ENCODE measurements around the gene DUSP16.
"Not testable (repeated sequence)": the region's sequence is repeated elsewhere in the genome, so short reads cannot be mapped to it uniquely, and the experiment has no call there.

DUSP16 gene

DNA sequence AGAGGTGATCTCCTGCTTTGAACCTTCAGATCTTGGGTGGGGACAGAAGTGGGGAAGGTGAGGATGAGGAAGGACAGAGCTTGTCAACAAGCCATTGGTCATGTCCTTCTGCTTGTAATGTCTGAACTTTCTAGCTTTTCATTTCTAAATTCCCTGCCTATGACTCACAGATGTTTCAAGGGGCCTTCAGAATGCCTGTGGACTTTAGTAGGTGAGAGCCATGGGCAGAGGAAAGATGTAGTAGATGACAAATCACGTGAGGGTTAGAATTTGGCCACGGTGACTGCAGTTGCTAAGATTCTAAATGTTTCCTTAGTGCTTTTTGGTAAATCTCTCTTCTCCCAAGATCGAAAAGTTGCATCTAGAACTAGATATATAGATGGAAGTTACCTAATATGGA lies 30.3 kb upstream of the DUSP16 start:
- Histone ChIP-seq H3K4me1 (ENCODE audit: low read depth, poor library complexity, severe bottlenecking) (no peaks in the 10 kb centered on the region), H3K27me3 (ENCODE audit: insufficient read depth, low read depth) (no peaks in the 10 kb centered on the region), H3K9ac (no peak overlapping the region), H3K36me3 (ENCODE audit: insufficient read depth) (no peaks in the 10 kb centered on the region), H3K27ac (no peak overlapping the region), H3K4me3 (IDR thresholded peaks at IDR 0.05; ENCODE audit: insufficient read depth, low read depth, low read length) (no peak overlapping the region), H3K79me2 (ENCODE audit: insufficient read depth, low read depth) (no peaks in the 10 kb centered on the region), H2AFZ (ENCODE audit: low read depth) (no peak overlapping the region), H3K4me2 (no peak overlapping the region), H4K20me1 (ENCODE audit: insufficient read depth) (no peaks in the 10 kb centered on the region)
- TF ChIP-seq, protein P1, sequence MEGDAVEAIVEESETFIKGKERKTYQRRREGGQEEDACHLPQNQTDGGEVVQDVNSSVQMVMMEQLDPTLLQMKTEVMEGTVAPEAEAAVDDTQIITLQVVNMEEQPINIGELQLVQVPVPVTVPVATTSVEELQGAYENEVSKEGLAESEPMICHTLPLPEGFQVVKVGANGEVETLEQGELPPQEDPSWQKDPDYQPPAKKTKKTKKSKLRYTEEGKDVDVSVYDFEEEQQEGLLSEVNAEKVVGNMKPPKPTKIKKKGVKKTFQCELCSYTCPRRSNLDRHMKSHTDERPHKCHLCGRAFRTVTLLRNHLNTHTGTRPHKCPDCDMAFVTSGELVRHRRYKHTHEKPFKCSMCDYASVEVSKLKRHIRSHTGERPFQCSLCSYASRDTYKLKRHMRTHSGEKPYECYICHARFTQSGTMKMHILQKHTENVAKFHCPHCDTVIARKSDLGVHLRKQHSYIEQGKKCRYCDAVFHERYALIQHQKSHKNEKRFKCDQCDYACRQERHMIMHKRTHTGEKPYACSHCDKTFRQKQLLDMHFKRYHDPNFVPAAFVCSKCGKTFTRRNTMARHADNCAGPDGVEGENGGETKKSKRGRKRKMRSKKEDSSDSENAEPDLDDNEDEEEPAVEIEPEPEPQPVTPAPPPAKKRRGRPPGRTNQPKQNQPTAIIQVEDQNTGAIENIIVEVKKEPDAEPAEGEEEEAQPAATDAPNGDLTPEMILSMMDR (conservative IDR thresholded peaks at IDR 0.05; ENCODE audit: low read depth, low read length): no peak

DNA sequence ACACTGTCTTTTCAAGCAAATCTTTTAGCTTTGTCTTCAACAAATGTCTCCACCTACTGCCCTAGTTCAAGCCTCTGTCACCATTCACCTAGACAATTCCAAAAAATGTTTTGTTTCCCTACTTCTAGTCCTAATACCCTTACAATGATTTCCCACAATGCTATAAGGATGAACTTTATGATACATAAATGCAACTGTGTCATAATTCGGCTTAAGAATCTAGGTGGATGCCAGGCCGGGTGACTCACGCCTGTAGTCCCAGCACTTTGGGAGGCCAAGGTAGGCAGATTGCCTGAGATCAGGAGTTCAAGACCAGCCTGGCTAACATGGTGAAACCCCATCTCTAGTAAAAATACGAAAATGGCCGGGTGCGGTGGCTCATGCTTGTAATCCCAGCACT lies 28.3 kb upstream of the DUSP16 start:
- Histone ChIP-seq H3K27ac (no peak overlapping the region), H3K36me3 (ENCODE audit: insufficient read depth) (no peaks in the 10 kb centered on the region), H2AFZ (ENCODE audit: low read depth) (no peak overlapping the region)

DNA sequence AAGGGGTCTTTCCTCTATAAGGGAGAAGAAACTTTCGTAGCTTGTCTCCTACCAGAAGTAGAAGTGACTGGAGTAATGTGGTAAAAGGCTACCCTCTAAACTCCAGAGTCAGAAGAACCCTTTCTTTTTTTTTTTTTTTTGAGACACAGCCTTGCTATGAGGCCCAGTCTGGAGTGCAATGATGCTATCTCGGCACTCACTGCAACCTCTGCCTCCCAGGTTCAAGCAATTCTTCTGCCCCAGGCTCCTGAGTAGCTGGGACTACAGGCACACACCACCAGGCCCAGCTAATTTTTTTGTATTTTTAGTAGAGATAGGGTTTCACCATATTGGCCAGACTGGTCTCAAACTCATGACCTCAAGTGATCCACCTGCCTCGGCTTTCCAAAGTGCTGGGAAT lies 25.8 kb upstream of the DUSP16 start:
- not testable (repeated sequence) for H4K20me1 ChIP-seq (ENCODE audit: insufficient read depth); H3K4me3 ChIP-seq (IDR thresholded peaks at IDR 0.05; ENCODE audit: insufficient read depth, low read depth, low read length); H3K4me2 ChIP-seq; H3K27ac ChIP-seq; H3K27me3 ChIP-seq (ENCODE audit: insufficient read depth, low read depth); H3K36me3 ChIP-seq (ENCODE audit: insufficient read depth); H2AFZ ChIP-seq (ENCODE audit: low read depth); H3K79me2 ChIP-seq (ENCODE audit: insufficient read depth, low read depth); H3K9ac ChIP-seq; H3K4me1 ChIP-seq (ENCODE audit: low read depth, poor library complexity, severe bottlenecking)

More for the DNA sequence above, 28.3 kb upstream of the DUSP16 start:
- TF ChIP-seq, protein P1 (conservative IDR thresholded peaks at IDR 0.05; ENCODE audit: low read depth, low read length): no peak
- Histone ChIP-seq H4K20me1 (ENCODE audit: insufficient read depth) (no peaks in the 10 kb centered on the region), H3K79me2 (ENCODE audit: insufficient read depth, low read depth) (no peaks in the 10 kb centered on the region), H3K9ac (no peak overlapping the region), H3K27me3 (ENCODE audit: insufficient read depth, low read depth) (no peaks in the 10 kb centered on the region), H3K4me1 (ENCODE audit: low read depth, poor library complexity, severe bottlenecking) (no peaks in the 10 kb centered on the region), H3K4me3 (IDR thresholded peaks at IDR 0.05; ENCODE audit: insufficient read depth, low read depth, low read length) (no peak overlapping the region), H3K4me2 (no peak overlapping the region)

DNA sequence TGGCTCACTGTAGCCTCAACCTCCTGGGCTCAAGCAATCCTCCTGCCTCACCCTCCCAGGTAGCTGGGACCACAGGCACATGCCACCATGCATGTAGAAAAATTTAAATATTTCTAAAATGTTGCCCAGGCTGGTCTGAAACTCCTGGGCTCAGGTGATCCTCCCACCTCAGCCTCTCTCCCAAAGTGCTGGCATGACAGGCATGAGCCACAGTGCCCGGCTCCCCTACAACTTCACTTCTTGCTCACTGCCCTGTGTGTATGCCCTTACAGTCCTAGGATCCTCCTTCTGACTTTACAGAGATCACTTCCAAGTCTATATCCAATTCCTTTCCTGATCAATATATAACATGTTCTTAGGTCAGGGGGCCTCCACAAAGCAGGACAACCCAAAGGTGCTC lies 25.2 kb upstream of the DUSP16 start:
- TF ChIP-seq, protein P1 (conservative IDR thresholded peaks at IDR 0.05; ENCODE audit: low read depth, low read length): no peak
- H3K27ac ChIP-seq: no peak overlapping the region
- H3K4me3 ChIP-seq (IDR thresholded peaks at IDR 0.05; ENCODE audit: insufficient read depth, low read depth, low read length): no peak overlapping the region
- no peaks in the 10 kb centered on the region for H3K27me3 ChIP-seq (ENCODE audit: insufficient read depth, low read depth)
- no peak overlapping the region for H3K4me2 ChIP-seq
- H4K20me1 ChIP-seq (ENCODE audit: insufficient read depth): no peaks in the 10 kb centered on the region
- no peaks in the 10 kb centered on the region for H3K36me3 ChIP-seq (ENCODE audit: insufficient read depth)
- no peak overlapping the region for H2AFZ ChIP-seq (ENCODE audit: low read depth)
- H3K79me2 ChIP-seq (ENCODE audit: insufficient read depth, low read depth): no peaks in the 10 kb centered on the region
- no peaks in the 10 kb centered on the region for H3K4me1 ChIP-seq (ENCODE audit: low read depth, poor library complexity, severe bottlenecking)
- no peak overlapping the region for H3K9ac ChIP-seq

DNA sequence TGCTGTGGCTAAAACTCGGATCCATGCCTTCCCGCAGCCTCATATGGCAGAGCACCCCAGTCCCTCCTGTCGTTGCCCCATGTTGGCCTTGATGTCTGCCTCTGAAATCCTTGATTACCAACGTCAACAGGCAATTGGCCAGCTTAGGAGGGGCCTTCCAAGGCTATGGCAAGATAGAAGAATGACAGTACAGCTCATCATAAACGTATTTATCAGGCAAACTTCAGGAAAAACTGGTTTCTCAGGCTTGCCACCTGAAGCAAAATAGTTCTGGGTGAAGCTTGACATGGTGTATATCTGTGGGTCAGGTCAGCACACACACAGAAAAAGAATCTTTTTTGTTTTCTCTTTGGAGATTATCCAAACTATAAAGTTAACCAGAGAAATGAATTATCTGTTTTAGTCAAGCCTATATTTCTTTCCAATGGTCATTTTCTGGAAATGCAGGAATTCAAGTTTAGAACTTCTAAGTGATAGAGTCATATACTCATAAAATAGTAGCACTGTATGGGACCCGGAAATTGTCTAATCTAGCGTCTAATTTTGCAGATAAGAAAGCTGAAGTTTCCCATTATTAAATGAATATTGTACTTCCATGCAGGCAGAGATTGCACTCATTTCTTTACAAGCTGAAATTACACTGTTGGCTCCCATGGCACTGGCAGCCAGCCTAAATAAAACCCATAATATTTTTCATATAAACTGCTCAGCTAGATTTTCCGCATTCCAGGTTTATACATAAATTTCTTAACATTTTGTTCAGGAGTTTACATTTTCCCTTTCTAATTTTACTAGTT lies 24.4 kb upstream of the DUSP16 start:
- no peak overlapping the region for H3K4me2 ChIP-seq
- TF ChIP-seq, protein P1 (conservative IDR thresholded peaks at IDR 0.05; ENCODE audit: low read depth, low read length): no peak
- no peaks in the 10 kb centered on the region for H4K20me1 ChIP-seq (ENCODE audit: insufficient read depth)
- H3K4me3 ChIP-seq (IDR thresholded peaks at IDR 0.05; ENCODE audit: insufficient read depth, low read depth, low read length): no peak overlapping the region
- H3K27ac ChIP-seq: no peak overlapping the region
- H2AFZ ChIP-seq (ENCODE audit: low read depth): no peak overlapping the region
- no peaks in the 10 kb centered on the region for H3K4me1 ChIP-seq (ENCODE audit: low read depth, poor library complexity, severe bottlenecking)
- no peaks in the 10 kb centered on the region for H3K27me3 ChIP-seq (ENCODE audit: insufficient read depth, low read depth)
- H3K79me2 ChIP-seq (ENCODE audit: insufficient read depth, low read depth): no peaks in the 10 kb centered on the region
- no peaks in the 10 kb centered on the region for H3K36me3 ChIP-seq (ENCODE audit: insufficient read depth)
- H3K9ac ChIP-seq: no peak overlapping the region
